Putamen (tissue), 1 donor: ENCODE measurements around the gene PITRM1.

Experiments used
- DNase-seq: peaks from one replicate; pipeline ENCODE4 v3.0.0-alpha.2; 2016; ENCODE audit warnings: low spot score

PITRM1 gene

GRCh38 chr10:3139216-3139910, 33.2 kb downstream of the PITRM1 start:
- DNase-seq: no peak

GRCh38 chr10:3137958-3138726, 34.4 kb downstream of the PITRM1 start:
- no peak for DNase-seq

- DNase-seq: no peak
These were observed 35.6 kb downstream of the PITRM1 start for GRCh38 chr10:3136763-3137611.

DNA sequence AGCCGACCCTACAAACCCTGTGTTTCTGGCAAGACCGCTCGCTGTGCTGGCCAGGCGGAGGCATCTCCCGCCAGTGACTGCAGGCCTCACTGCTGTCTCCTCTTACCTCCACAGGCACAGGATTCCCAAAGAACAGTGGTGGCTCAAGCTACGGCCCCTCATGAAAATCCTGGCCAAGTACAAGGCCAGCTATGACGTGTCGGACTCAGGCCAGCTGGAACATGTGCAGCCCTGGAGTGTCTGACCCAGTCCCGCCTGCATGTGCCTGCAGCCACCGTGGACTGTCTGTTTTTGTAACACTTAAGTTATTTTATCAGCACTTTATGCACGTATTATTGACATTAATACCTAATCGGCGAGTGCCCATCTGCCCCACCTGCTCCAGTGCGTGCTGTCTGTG, 36.2 kb downstream of the PITRM1 start:
- DNase-seq: no peak

- no peak for DNase-seq
These were observed 37.6 kb downstream of the PITRM1 start for GRCh38 chr10:3135006-3135405.

DNA sequence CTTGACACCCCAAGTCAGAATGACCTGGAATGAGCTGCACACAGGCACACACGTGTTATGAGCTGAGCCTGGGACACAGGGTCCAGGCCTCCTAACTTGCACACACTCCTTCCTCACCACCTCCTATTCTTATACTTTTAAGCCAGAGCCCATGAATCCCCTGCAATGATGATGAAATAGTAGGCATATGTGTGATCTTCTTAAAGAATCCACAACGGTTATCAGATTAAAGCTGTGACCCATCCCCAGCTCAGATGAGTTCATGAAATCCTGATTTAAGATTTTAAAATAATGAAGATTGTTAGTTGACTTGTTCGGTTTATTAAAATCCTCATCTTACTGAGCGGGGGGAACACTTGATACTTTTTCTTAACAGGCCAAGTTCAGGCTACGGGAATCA, 38.6 kb downstream of the PITRM1 start:
- DNase-seq: no peak

DNA sequence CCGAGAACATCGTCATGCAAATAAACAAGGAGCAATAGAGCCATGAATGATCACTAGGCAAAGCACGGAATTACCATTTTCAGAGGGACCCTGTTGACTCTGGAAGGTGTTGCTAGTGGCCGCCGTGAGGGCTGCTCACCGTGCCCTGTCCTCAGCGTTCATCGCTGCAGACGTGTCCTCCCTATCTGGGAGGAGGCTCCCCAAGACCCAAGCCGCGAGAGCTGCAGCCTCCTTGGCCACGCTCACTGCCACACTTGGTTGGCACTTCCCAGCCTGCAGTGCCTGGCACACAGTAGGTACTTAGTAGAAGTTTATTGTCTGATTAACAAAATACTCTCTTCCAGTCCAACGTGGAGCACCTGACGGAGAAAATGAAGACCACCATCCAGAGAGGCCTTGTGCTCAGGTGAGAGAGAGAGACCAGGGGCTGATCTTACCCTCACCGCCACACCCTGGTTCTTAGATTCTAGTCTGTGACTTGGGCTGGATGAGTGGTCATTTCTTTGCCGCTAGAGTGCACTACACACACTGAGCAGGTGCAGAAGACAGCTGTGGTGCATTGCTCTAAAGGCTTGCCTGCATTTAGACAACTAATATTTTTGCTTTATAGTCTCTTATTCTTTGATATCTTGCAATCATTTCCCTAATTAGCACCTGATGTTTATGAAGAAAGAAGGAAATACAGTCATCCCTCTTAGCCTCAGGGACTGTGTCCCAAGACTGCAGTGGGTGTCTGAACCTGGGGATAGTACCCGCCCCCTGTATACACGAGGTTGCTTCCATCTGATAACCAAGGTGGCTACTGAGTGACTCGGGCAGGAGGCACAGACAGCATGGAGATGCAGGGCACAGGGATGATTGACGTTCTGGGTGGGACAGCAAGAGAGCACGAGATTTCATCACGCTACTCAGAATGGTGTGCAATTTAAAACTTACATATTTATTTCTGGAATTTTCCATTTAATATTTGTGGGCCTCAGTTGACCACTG, 40.3 kb downstream of the PITRM1 start:
- DNase-seq: no peak

GRCh38 chr10:3131098-3131497, 41.5 kb downstream of the PITRM1 start:
- DNase-seq: no peak

GRCh38 chr10:3129581-3130340, 42.8 kb downstream of the PITRM1 start:
- no peak for DNase-seq

DNA sequence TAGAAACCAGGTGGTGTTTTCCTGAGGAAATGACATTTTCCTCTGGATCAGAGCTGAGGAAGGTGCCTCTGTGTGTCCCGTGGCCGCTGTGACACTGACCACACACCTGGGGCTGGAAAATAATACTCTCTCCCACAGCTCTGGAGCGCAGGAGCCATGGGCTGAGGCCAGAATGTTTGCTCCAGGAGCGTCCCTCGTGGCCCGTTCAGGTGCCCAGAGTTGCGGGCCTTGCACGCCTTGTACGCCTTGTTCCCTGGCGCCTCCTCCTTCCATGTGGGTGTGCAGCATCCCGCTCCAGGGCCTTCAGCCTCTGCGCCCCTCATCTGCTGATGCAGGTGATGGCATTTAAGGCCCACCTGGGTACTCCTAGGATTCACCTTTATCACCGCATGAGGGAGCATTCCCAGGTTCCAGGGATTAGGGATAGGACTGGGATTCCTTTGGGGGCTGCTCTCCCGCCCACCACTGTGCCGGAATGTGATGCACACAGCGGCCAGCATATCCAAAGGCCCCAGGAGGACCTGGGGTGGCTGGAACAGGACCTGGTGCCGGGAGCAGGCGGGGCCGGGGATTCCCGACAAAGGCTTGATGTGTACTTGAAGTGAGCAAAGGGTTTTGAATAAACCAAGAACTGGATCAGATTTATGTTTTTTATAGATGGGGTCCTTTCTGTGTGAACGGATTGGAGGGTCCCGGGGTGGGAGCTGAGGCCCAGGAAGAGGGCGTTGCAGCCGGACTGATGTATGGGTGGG, 44.0 kb downstream of the PITRM1 start:
- no peak for DNase-seq

DNA sequence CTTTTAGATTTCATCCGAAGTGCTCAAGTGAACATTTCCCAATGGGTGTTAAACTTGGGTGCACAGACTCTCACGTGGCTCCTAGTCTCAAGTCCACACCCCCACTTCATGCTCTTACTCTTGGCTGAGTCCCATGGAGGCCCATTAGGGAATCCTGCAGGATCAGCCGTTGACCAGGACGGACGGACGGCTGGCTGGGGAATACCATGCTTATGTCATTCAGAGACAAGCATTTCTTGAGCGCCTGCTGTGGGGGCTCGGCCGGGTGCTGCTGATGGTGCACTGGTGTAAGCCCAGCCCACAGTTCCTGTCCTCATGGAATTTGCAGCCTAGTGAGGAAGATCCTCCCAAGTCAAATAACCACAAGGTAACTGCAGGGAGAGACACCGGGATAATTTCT, 44.7 kb downstream of the PITRM1 start:
- no peak for DNase-seq

- no peak for DNase-seq
These were observed 45.7 kb downstream of the PITRM1 start for GRCh38 chr10:3126741-3127346.

DNA sequence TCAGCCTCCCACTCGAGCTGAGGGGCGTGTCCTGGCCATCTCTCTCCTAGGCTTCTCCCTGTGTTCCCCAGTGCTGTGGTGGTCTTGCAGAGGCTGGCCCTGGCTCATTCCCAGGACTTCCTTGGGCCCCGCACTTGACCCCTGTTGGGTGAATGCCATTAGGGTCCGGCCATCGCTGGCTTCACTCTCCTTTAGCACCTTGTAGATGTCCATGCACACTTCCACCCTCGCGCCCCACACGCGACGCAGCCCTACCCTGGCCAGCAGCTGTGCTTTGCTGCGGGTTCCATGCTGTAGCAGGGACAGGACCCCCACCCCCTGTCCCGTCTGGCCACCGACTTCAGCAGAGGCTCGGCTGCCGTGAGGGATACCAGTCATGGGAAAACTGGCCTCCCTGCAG, 46.3 kb downstream of the PITRM1 start:
- DNase-seq: no peak

DNA sequence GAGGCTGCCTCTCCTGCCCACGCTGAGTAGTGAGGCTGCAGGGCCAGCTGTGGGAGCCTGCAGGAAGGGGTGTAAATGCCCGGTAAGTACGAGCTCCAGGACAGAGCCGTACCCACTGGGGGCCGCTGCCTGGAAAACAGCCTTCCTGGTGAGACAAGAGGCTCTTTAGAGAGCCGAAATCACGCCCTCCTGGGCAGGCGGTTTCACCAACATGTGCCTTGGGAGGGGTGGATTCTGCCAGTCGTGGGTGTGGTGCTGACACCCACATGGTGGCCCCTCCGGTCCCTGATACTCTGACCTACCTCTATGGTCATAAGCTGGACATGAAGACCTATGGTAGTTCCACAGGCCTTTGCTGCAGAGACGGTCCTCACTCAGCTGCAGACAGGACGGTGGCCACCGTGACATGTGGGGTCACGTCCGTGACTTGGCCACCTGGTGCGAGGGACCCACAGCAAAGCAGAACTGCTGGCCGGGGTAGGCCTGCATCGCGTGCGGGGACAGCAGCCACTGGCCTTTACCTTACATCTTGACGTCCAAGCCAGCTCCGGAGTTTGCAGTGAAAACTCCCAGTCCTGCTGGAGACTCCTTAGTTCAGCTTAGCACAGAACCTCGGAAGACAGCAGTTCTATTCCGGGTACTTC, 46.9 kb downstream of the PITRM1 start:
- DNase-seq: no peak

DNA sequence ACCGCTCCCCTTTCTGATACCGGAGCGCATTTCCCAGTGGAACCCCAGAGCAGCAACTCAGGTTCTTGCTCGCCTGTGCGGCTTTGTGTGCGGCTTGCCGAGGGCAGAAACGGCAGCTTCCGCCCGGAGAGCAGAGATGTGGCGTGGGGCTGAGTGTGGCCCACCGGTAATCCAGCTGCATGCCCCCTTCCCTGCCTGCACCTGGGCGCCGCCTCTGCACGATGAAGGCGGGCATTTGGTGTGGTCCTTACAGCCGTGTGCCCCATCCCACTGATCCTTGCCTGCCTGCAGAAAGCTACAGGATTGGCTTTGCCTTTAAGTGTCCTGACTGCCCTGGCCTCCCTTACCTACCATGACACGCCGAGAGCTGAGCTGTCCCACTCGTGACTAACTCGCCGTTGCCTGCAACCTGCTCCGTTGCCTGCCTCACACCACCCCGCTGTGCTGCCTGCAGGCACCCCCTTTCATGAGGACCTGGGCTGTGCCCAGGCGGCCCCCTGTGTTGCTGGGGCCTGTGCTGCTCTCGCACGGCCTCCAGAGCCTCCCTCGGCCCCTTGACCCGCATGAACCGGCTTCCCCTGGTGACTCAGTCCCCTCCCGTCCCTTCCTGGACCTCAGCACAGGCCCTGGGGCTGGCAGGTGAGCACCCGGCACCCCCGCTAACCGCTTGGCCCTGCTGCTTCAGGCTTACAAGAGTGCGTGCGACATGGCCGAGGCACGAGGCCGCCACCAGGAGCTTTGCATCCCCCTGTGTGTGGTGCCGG, 48.0 kb downstream of the PITRM1 start:
- DNase-seq: no peak

DNA sequence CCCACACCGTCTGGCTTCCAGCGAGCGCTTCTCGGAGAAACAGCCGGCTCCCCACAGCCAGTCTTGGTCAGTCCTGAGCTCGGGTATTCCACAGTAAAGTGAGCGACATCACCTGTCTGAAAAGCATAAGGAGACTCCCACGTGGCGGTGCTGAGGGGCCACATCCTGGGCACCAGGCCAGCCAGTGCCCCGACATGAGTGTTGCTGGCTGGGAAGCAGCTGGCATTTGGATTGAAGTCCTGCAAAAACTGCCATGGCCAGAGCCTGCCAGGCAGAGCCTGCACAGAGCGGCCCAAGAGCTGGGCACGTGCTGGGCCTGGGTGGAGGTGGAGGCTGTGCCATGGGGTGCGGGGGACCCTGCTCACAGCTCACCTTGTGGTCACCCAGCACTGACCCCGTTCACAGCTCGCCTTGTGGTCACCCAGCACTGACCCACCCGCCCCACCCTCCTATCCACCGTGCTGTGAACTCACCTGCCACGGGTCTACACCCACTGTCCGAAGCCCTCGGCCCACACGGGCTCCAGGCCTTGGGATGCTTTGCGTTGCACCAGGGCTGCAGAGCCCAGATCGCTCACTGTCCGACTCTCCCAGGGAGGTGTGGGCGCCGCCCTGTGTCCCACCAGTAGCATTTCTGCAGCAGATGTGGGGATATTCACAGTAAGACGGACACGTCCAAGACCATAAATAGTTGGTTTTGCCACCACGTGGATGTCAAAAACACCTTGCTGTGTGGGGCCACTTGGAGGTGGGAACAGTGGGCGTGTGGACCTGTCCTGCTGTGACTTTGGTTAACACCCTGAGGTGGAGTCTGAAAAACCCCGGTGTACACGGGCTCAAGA, 48.8 kb downstream of the PITRM1 start:
- DNase-seq: no peak

DNA sequence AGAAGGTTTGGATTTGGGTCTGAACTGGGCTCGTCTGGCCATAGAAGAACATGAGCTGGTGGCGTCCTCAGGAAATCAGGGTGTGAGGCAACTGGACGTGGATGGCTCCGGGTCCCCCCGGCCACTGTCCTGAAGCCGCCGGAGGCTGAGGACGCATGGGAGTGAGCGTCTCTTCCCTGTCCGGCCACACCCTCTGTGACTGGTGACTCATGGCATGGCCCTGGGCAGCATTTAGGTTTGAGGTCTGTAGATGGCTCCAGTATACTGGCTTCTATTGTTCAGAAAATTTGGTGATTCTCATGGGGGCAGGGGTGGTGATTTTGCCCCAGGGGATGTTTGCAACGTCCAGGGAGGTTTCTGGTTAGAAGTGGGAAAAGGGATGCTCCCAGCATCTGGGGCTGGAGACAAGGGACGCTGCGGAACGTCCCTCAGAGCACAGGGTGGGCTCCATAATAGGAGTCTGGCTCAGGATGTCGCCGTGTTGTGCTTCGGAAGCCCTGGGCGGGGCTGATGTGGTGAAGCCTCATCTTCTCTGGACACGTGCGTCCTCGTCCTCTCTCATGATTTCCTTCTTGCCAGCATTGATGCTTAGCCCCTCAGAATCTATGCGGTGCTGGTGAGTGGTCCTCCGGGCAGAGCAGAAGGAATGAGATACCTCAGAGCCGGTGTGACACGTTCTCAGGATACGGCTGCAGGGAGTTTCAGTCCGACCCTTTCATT, 49.9 kb downstream of the PITRM1 start:
- DNase-seq: no peak
